ENCODE data around the gene BMAL1.

Gene BMAL1

DNA sequence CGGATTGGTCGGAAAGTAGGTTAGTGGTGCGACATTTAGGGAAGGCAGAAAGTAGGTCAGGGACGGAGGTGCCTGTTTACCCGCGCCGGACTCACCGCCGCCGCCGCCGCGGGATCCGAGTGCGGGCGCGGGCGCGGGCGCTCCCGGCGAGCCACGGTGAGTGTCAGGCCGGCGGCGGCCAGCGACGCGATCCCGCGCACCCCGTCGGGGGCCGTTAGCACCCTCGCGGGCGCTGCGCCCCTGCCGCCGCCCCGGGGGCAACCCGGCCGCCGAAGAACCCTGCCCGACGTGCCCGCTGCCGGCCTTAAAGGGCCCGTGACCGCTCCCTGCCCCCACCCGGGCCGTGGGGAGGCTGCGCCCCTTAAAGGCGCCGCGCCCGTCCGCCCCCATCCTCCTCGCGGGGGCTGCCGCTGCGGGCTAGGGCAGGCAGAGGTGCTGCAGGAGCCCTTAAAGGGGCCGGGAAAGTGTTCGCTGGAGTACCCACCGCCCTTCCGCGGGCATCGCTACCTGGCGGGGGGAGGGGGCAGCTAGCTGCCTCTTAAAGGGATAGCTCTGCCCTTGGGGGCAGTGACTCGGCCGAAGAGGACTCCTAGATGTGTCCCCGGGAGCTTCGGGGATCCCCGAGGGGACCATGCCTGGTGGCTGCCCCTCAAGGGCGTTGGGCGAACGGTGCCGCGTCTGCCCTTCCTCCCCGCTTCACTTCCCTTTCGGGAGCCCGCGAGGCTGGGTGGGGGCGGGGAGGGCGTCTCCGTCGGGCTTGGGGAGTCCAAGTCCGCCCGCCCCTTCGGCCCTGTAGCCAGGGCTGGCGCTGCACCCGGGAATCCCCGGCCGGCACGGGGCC, at the start of gene BMAL1:
BMAL1 (plus strand) TSS at position 23 of the 841 bp plus-strand sequence. CDS start 76,519 bp downstream, outside the sequence.
- peaks cover 28% of the 10 kb centered on the region for H3K4me1 ChIP-seq (ENCODE audit: insufficient read depth, low read length, severe bottlenecking)
- no peak within 1 kb of the TSS for H3K27ac ChIP-seq (ENCODE audit: low read depth, low read length, poor library complexity, severe bottlenecking)
- no peaks in the 10 kb centered on the region for H3K36me3 ChIP-seq (ENCODE audit: insufficient read depth, low read length)
- peak within 1 kb of the TSS; percentile 92 for H3K4me3 ChIP-seq (ENCODE audit: low read depth, low read length, poor library complexity, severe bottlenecking)
- peak within 1 kb of the TSS; percentile 25 for H2AFZ ChIP-seq (ENCODE audit: low read length)
- H3K9me3 ChIP-seq (ENCODE audit: low read length), result no peaks in the 10 kb centered on the region
- H3F3A ChIP-seq (ENCODE audit: insufficient read depth, low read length), result peaks cover 4% of the 10 kb centered on the region; the same call in 1 of the 2 replicates
- H3K27me3 ChIP-seq (ENCODE audit: insufficient read depth, low read length), result 0 out of 2 replicates have a peak, but pooled peaks cover 4% of the 10 kb centered on the region
- H3K4me2 ChIP-seq (ENCODE audit: low read length), result peak within 1 kb of the TSS; percentile 78
- no peak for TF ChIP-seq EZH2 (IDR thresholded peaks at IDR 0.05; ENCODE audit: borderline replicate concordance, low read length)
- no peaks in the 10 kb centered on the region for H3K9me2 ChIP-seq (ENCODE audit: low read depth, low read length)
- no peaks in the 10 kb centered on the region for H3K79me2 ChIP-seq (ENCODE audit: insufficient read depth, low read length)
- peak within 1 kb of the TSS; percentile 75 for H3K9ac ChIP-seq (ENCODE audit: low read length)
- peaks cover 3% of the 10 kb centered on the region; the same call in 1 of the 2 replicates for H4K20me1 ChIP-seq (ENCODE audit: insufficient read depth, low read length)

- Histone ChIP-seq H3F3A (ENCODE audit: insufficient read depth, low read length) (no peaks in the 10 kb centered on the region), H3K9me3 (ENCODE audit: low read length) (no peaks in the 10 kb centered on the region), H3K9ac (ENCODE audit: low read length) (no peak overlapping the region), H3K27me3 (ENCODE audit: insufficient read depth, low read length) (no peaks in the 10 kb centered on the region), H2AFZ (ENCODE audit: low read length) (no peak overlapping the region), H4K20me1 (ENCODE audit: insufficient read depth, low read length) (no peaks in the 10 kb centered on the region), H3K36me3 (ENCODE audit: insufficient read depth, low read length) (no peaks in the 10 kb centered on the region), H3K4me3 (ENCODE audit: low read depth, low read length, poor library complexity, severe bottlenecking) (no peak overlapping the region), H3K4me1 (ENCODE audit: insufficient read depth, low read length, severe bottlenecking) (no peaks in the 10 kb centered on the region), H3K9me2 (ENCODE audit: low read depth, low read length) (no peaks in the 10 kb centered on the region), H3K4me2 (ENCODE audit: low read length) (no peak overlapping the region), H3K27ac (ENCODE audit: low read depth, low read length, poor library complexity, severe bottlenecking) (no peak overlapping the region), H3K79me2 (ENCODE audit: insufficient read depth, low read length) (no peaks in the 10 kb centered on the region)
- TF ChIP-seq EZH2 (IDR thresholded peaks at IDR 0.05; ENCODE audit: borderline replicate concordance, low read length), result no peak
- TF ChIP-seq, protein P1, sequence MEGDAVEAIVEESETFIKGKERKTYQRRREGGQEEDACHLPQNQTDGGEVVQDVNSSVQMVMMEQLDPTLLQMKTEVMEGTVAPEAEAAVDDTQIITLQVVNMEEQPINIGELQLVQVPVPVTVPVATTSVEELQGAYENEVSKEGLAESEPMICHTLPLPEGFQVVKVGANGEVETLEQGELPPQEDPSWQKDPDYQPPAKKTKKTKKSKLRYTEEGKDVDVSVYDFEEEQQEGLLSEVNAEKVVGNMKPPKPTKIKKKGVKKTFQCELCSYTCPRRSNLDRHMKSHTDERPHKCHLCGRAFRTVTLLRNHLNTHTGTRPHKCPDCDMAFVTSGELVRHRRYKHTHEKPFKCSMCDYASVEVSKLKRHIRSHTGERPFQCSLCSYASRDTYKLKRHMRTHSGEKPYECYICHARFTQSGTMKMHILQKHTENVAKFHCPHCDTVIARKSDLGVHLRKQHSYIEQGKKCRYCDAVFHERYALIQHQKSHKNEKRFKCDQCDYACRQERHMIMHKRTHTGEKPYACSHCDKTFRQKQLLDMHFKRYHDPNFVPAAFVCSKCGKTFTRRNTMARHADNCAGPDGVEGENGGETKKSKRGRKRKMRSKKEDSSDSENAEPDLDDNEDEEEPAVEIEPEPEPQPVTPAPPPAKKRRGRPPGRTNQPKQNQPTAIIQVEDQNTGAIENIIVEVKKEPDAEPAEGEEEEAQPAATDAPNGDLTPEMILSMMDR (IDR thresholded peaks at IDR 0.05; ENCODE audit: low read length), result no peak
These were observed 49.0 kb upstream of the BMAL1 start for GRCh38 chr11:13228572-13228971.

DNA sequence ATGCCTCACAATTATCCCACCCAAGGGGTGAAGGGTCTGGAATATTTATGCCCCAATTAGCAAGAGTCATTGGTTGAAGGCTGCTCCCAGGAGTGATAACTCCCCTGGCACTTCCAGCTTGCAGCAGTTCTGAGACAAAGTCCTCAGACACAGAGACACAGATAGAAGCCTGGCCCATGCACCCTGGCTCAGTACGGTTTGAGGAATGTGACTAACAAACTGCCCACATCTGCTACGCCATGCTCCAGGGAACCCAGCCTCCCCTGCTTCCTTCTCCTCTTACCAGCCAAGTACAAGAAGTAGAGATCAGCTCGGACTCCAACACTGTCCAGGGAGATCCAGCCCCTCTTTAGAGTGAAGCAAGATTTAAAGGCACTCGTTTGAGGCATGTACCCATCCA, 48.5 kb upstream of the BMAL1 start:
- TF ChIP-seq, protein P1 (IDR thresholded peaks at IDR 0.05; ENCODE audit: low read length), result no peak
- Histone ChIP-seq H3K4me1 (ENCODE audit: insufficient read depth, low read length, severe bottlenecking) (no peaks in the 10 kb centered on the region), H3K9me2 (ENCODE audit: low read depth, low read length) (no peaks in the 10 kb centered on the region), H3K79me2 (ENCODE audit: insufficient read depth, low read length) (no peaks in the 10 kb centered on the region), H3K36me3 (ENCODE audit: insufficient read depth, low read length) (no peaks in the 10 kb centered on the region), H3K27ac (ENCODE audit: low read depth, low read length, poor library complexity, severe bottlenecking) (no peak overlapping the region), H3F3A (ENCODE audit: insufficient read depth, low read length) (no peaks in the 10 kb centered on the region), H2AFZ (ENCODE audit: low read length) (no peak overlapping the region), H3K4me2 (ENCODE audit: low read length) (no peak overlapping the region), H4K20me1 (ENCODE audit: insufficient read depth, low read length) (no peaks in the 10 kb centered on the region), H3K4me3 (ENCODE audit: low read depth, low read length, poor library complexity, severe bottlenecking) (no peak overlapping the region), H3K9ac (ENCODE audit: low read length) (no peak overlapping the region), H3K9me3 (ENCODE audit: low read length) (no peaks in the 10 kb centered on the region), H3K27me3 (ENCODE audit: insufficient read depth, low read length) (no peaks in the 10 kb centered on the region)

All from OCI-LY1 (cell line).